ENCODE results near the gene CDC123.
A peak's percentile ranks its signal among the peaks of the same experiment; 100 is the strongest.
"Not testable (repeated sequence)": the region's sequence is repeated elsewhere in the genome, so short reads cannot be mapped to it uniquely, and the experiment has no call there.

The CDC123 gene

GRCh38 chr10:12191715-12192114 is 4.3 kb upstream of the CDC123 start:
- no peak for DNase-seq

GRCh38 chr10:12193193-12193592 is 2.8 kb upstream of the CDC123 start:
- no peak for DNase-seq

DNA sequence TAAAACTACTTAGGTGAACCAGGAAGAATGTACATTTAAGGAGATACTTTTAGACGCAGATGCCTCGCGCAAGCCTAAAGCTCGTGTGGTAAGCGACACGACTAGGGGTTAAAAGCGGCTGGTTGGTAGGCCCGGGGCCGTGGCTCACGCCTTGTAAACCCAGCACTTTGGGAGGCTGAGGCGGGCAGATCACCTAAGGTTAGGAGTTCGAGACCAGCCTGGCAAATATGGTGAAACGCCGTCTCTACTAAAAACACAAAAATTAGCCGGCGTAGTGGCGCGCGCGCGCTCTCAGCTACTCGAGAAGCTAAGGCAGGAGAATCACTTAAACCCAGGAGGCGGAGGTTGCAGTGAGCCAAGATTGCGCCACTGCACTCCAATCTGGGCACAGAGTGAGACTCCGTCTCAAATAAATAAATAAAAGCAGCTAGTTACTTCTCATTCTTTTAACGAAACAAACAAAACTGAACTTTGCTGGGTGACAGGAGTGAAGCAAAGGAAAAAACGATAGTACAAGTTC is 1.2 kb upstream of the CDC123 start:
- DNase-seq: no peak

- DNase-seq: no peak
Measured at GRCh38 chr10:12195281-12195602, 746 bp upstream of the CDC123 start.

- DNase-seq: no peak
Measured at GRCh38 chr10:12196531-12197211, 683 bp downstream of the CDC123 start.

GRCh38 chr10:12198156-12198555 is 2.2 kb downstream of the CDC123 start:
- DNase-seq: no peak

DNA sequence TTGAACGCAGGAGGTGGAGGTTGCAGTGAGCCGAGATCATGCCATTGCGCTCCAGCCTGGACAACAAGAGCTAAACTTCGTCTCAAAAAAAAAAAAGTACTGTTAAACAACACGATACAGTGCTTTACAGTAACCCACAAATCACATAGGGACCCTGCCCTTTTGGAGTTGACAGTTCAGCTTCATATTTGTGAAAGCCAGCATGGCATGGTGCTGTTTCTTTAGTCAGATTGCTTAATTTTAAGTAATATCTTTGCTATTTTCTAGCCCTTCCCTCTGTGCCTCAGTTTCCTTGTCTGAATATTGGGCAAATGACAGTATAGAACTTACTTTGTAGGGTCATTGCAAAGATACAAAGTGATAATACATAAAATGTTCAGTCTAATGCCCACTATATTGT is 4.9 kb downstream of the CDC123 start:
- no peak for DNase-seq

GRCh38 chr10:12201543-12201942 is 5.6 kb downstream of the CDC123 start:
- DNase-seq: no peak

DNA sequence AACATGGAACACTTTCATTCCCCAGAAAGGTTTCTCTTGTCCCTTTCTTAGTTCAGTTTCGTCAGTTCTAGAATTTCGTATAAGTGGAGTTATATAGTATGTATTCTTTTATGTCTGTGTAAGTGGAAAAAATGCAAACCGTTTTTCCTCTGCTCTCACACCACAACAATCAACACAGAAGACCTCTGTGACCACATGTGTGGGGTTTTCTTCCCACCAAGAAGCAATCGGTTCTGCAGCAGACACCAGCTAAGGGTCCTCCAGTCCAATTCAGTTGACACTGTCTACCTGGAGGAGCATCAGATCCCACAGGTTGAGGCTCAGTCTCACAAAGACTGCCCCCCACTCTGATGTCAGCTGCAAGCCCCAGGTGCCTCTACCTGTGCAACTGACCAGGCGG is 6.2 kb downstream of the CDC123 start:
- no peak for DNase-seq

DNA sequence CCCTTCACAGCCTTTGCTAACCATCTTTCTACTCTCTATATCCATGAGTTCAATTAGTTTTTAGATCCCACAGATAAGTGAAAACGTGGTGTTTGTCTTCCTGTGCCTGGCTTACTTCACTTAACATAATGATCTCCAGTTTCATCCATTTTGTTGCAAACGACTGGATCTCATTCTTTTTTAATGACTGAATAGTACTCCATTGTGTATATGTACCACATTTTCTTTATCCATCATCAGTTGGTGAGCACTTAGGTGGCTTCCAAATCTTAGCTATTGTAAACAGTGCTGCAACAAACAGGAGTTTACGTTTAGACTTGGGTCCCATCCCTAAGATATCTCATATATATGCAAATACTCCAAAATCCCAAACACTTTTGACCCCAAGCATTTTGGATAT is 9.1 kb downstream of the CDC123 start:
- DNase-seq: no peak

GRCh38 chr10:12207114-12207513 is 11.1 kb downstream of the CDC123 start:
- no peak for DNase-seq

DNA sequence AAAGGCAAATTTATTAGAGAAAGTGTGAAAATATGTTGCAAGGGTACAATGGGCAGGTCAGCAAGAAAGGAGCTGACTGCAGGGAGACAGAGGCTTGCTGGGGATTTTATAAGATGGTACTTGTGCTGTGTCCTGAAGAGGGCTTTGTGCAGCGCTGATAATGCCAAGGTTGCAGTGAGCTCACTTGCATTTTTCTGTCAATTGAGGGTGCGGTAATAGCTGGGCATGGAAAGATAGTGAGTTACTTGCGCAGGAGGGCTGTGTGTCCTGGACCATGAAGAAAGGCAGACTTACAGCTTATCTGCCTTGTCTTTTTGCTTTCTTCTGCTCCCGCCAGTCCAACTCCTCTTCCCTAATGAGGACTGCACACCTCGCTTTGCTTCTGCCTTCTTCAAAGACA is 12.5 kb downstream of the CDC123 start:
- no peak for DNase-seq

- DNase-seq: no peak
Measured at GRCh38 chr10:12212454-12212853, 16.5 kb downstream of the CDC123 start.

DNA sequence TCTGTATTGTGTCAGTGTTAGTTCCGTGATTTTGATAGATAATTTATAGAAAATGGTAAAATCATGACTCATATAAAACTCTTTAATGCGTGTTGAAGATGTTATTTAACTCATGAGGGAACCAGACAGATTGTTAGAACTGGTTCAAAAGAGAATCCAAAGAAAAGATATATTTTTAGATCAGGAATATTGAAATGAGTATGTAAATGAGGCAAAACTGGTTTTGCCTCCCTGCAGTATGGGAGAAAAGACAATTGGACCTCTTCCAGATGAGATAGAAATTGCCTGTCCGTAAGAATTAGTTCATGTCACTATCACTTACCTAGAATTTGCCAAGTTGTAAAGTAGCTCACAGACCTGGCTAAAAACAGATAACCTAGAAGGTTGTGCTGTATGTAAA is 17.6 kb downstream of the CDC123 start:
- DNase-seq: no peak

DNA sequence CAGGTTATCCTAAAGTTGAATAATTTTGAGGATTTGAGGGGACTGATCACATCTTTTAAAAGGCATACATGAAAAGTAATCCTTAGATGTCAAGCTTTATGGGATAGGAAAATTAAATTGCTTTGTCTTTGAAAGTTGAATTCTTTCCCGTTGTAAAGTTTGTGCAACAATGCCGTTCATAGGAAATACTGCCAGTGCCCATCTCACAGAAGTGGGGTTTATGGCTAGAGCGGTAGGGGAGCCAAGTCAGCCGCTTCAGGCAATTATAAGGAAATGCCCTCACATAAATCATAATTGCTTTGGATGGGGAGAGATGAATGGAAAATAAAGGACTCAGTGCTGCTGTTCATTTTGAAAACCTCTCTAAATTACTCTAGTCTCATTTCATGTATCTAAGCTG is 18.1 kb downstream of the CDC123 start:
- no peak for DNase-seq

GRCh38 chr10:12214763-12215218 is 18.8 kb downstream of the CDC123 start:
- peak; percentile 30 for DNase-seq

DNA sequence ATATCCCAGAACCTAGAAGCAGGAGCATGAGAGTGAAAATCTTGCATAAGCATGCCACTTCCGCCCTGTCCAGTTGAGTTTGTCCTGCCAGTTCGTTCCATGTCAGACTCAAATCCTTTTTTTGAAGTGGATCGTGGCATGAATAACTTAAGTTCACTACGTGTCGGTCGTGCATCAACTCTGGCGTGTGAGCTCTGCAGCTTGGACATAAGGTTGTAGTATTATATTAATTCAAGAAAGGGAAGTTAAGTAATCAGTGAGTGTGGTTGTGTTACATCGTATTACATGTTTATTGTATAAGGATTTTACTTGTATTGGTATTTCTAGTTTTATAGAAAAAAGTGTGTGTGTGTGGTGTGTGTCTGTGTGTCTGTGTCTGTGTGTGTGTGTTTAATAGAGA is 23.0 kb downstream of the CDC123 start:
- no peak for DNase-seq

DNA sequence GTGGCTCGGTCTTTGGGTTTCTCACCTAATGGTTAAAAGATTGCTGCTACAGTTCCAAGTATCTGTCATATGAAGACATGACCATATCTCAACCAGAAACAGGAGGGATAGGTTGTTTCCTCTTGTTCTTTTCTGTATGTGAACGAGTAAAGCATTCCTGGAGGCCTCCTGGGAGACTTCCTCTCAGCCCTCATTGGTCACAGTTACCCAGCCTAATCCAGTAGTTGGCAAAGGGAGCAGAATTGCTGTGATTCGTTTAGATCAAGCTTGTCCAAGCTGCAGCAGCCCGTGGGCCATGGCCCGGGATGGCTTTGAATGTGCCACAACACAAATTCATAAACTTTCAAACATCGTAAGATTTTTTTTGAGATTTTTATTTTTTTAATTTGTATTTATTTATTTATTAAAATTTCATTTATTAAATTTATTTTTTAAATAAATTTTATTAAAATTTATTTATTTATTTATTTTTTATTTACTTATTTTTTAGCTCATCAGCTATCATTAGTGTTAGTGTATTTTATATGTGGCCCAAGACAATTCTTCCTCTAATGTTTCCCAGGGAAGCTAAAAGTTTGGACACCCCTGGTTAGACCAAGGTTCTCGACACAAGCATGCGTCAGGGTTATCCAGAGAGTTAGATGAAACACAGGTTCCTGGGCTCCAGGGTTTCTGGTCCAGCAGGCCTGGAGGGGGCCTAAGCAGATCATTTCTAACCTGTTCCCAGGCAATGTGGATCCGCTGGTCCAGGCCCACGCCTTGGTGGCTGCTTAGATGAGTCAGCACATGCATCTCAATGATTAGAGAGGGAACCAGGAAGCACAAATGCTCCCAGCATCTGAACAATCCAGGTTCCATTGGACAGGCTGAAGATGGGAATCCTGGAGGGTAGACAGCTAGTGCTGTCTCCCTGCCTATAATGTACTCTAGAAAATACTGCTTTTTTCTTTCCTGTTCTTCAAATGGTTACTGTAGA is 25.6 kb downstream of the CDC123 start:
- DNase-seq: no peak

DNA sequence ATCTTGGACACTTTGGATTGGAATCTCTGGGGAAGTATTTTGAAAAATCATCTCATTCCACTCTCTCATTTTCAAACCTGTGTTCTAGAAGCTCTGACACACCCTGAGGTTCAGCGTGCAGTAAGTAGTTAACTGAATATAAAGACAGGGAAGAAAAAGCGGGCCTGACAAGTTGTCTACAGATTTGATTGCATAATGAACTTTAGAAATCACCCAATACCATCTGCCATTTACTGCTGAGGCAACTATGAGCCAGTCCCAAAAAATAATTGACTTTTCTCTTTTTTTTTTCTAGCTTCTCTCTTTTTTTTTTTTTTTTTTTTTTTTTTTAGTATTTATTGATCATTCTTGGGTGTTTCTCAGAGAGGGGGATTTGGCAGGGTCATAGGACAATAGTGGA is 29.5 kb downstream of the CDC123 start:
- no peak for DNase-seq

- DNase-seq: not testable (repeated sequence)
Measured at GRCh38 chr10:12226438-12226837, 30.4 kb downstream of the CDC123 start.

- no peak for DNase-seq
Measured at GRCh38 chr10:12228851-12229250, 32.9 kb downstream of the CDC123 start.

GRCh38 chr10:12234687-12235086 is 38.7 kb downstream of the CDC123 start:
- not testable (repeated sequence) for DNase-seq

DNA sequence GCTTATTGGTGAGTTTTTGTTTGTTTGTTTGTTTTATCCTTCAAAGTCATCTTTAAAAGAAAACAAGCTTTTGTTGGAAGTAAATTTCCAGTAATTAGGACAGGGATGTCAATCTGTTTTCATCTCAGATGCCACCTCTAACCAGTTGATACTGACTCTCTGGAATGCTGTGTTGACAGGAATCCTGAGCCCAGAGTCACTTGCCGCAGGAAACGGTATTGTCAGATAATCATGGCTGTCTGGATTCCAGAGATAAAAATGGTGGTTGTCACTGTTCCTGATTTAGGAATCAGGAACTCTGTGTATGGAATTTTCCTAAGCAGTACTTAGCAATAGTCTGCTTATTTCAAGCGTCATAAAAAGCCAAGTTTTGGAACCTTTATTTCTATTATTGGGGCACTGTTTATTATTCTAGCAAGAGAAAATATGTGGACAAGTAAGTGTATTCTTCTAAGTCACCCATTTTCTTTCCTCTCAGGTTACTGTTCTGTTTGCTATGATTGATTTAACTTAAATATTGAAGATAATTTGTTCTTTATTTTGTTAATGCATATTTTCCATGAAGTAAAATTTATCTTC is 39.2 kb downstream of the CDC123 start:
- no peak for DNase-seq

- DNase-seq: no peak
Measured at GRCh38 chr10:12235796-12236195, 39.8 kb downstream of the CDC123 start.

All from NCI-H748 treated with DMSO at 0.1 percent for 48 hours (cell line).